Fibroblast of skin of left biceps (primary cell): Measurements from ENCODE around the gene LIFR.
A peak's percentile ranks its signal among the peaks of the same experiment; 100 is the strongest.

Source experiments
- DNase-seq, 2 experiments: peaks; one replicate each; pipeline ENCODE4 v3.0.0-alpha.2; 2013; ENCODE audit warnings: low read depth in 2 of 2

LIFR gene

DNA sequence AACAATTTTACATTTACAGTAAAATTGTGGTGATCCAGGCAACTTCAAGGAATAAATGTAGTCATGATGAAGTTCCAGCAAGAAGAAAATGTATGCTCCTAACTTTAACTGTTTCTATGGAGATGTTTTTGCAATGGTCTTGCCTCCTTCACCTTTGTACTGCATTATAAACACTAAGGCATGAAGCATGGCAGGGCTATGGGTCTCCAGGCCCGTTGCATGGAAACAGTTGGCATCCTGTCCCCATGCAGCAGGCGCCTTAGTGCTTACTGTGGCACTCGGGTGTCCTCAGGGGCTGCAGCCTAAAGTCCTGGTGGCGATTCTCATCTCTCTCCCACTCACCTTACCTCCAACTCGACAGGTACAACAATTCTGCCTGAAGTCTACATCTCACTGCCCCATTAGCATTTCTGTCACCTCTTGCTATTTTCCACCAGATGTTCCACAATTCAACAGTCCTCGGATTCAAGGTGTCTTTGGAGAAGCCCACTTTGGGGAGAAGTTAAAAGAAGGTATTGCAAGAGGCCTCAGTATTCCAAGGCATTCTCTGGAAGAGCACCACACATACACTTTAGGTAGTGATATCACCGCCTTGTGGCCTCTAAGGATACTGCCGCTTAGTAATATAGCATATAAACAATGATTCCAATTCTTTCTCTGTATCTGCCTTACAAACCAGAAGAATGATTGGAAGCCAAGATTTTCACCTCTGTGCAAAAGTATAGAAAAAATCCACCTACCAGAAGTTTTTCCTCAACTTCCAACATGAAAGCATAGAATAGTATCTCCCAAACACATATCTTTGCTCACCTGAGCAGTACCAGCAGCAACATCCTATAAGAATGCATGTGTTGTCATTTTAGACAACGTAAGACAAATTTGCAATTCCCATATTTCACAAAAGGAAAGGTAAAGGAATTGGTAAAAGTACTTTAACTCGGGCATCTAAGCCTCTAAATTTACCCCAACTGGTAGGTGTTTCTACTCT lies 5.1 kb downstream of the LIFR start:
- DNase-seq: peak; percentile 22 to 39

DNA sequence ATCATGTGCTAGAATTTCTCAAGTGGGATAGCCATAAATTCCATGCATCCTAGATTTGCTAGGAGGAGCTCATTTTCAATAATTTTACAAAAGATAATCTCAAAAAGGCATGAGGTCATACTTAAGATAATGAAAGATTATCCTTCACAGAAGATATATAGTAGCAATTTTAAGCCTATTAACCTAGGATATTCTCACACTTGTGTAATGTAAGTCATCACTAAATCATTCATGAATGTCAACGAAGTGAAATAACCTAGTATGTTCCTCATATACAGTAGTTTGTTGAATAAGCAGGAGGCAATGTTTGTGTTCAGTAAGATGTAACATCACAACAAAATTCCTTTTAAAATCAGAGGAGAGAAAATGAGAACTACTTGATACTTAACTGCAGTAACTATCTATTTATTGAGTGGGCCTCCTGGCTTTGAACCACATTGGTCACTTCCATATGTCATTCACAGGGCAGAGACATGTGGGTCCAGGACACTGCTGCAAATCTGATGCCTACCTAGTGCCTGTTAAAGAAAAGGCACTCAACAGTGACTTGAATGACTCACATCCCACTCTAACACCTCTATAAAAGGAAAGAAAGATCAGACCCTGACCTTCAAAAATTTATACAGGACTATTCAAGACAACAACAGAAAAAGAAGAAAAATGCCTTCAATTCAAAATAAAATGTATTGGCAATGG lies 8.2 kb downstream of the LIFR start:
- DNase-seq: no peak

- no peak for DNase-seq
Measured at GRCh38 chr5:38547257-38547656, 9.2 kb downstream of the LIFR start.

GRCh38 chr5:38546691-38547146 lies 9.7 kb downstream of the LIFR start:
- no peak for DNase-seq

DNA sequence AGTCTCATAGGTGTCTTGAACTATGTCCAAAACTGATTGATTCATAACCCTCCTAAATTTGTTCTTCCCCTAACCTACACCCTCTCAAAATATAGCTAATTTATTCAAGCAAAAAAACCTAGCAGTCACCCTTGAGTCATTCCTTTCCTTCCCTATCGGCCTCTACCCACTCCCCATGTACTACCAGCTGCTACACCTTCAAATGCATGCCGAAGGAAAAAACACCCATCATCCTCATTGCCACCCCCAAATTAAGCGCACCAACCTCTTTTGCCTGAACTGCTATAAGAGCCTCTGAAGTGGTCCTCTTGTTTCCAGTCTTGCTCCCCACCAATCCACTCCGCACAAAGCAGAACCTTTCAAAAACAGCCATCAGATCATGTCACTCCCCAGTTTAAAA lies 12.6 kb downstream of the LIFR start:
- no peak for DNase-seq

- DNase-seq: no peak
Measured at GRCh38 chr5:38543074-38543473, 13.4 kb downstream of the LIFR start.

- DNase-seq: no peak
Measured at GRCh38 chr5:38541174-38541725, 15.2 kb downstream of the LIFR start.

DNA sequence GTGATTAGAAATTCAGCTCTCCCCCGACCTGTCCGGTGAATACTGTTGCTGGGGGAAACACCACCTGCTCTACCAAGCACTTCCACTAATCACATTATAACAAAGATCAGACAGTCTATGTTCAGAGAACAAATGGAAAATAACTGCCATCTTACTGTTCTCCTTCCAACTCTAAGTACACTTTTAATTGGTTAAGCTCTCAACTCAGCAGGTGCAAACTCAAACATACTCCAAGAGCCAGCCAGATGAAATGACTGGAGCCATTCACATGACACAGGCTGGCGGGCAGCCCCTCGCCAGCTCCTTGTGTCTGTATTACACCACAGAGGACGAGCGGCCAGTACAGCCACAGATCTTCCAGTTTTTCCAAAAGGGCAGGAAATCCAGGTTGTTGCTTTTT lies 16.1 kb downstream of the LIFR start:
- DNase-seq: no peak

GRCh38 chr5:38538161-38538560 lies 18.3 kb downstream of the LIFR start:
- no peak for DNase-seq

DNA sequence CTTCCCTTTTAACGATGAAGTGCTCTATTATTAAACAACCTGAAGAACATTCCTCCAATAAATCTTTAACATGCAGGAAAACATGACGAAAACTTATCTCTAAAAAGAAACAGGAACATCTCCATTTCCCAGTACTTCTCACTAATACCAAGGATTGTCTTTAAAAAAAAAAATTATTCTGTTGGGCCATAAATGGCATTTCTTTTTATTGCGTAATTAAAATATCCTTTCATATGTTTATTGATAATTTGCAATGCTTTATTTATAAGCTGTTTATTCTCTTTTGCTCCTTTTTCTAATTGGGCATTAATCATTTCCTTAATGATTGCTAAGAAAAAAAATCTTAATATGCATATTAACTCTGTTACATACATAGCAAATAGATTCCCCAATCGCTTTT lies 18.9 kb downstream of the LIFR start:
- DNase-seq: no peak

GRCh38 chr5:38536968-38537367 lies 19.5 kb downstream of the LIFR start:
- DNase-seq: no peak

- DNase-seq: no peak
Measured at GRCh38 chr5:38535845-38536244, 20.6 kb downstream of the LIFR start.

GRCh38 chr5:38535248-38535750 lies 21.1 kb downstream of the LIFR start:
- no peak for DNase-seq

DNA sequence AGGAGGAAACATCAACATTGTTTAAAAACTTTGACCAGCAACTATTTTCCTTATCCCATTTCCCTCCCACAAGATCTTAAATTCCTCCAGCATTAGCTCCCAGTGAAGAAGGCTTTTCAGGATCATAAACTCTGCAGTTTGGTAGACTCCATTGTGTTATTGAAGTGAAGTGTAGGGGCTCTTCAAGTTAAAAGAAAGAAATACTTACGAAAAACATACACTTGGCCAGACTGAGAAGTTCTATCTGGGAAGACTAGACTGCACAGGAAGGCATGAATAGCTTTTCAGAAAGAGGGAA lies 22.3 kb downstream of the LIFR start:
- DNase-seq: no peak

GRCh38 chr5:38533286-38534155 lies 22.9 kb downstream of the LIFR start:
- no peak for DNase-seq

DNA sequence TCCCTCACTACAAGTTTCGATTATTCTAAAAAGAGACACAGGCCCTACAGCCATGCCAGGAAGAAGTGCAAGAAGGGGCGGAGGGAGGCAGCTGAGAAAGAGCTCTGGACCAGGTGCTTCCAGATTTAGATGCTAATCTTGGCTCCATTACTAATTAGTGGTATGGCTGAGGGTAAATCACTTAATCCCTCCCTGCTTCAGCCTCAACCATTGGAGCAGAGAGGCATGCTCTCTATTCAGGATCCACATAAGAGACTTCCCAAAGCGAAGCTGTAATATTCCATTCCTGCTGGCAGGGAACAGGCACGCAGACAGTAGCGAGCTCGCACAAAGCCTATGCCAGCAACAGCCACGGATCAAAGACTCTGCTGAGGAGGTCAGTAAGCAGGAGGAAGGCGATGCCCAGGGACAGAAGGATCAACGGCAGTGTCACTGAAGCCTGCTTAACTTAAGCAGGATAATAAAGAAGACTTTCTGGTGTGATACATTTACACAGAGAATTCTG lies 24.2 kb downstream of the LIFR start:
- no peak for DNase-seq

- DNase-seq: no peak
Measured at GRCh38 chr5:38531518-38531917, 24.9 kb downstream of the LIFR start.

- no peak for DNase-seq
Measured at GRCh38 chr5:38529955-38530646, 26.3 kb downstream of the LIFR start.

DNA sequence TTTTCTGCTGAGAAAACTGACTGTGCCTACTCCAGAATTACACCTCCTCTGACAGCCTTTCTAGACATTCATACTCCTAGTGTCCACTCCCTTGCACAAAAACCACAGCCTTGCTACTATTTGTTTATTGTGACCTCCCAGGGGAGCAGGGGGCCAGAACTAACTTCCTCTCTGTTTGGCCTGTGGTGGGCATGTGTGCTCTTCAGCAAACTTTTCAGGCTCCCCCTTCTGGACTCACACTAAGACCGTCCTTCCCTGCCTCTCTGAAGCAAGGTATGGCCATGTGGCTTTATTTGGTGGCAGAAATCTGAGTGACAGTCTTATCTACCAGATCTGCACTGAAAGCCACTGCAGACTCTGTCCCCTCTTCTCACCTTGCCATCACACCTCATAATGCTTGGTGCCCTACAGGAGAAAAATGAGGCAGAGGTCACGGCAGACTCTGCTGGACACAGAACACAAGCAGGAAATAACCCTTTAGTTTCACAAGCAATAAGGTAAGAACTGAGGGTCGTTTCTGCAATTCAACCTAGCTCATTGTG lies 28.2 kb downstream of the LIFR start:
- DNase-seq: no peak

- no peak for DNase-seq
Measured at GRCh38 chr5:38527475-38527874, 29.0 kb downstream of the LIFR start.

GRCh38 chr5:38524022-38524421 lies 32.4 kb downstream of the LIFR start:
- DNase-seq: no peak
